OCI-LY1 (cell line): ENCODE results near the gene C18orf63.

Experiments used
- CTCF ChIP-seq: fragments of 200-600 bp; sonication (generic), shearing (Covaris generic); IDR thresholded peaks from 2 replicates; pipeline ENCODE4 v1.5.1; 2017; ENCODE audit warnings: mild to moderate bottlenecking, antibody characterized with exemption, low read length, moderate library complexity, mixed read lengths
- EZH2 ChIP-seq: fragments of 200-600 bp; sonication (generic), shearing (Covaris generic); IDR thresholded peaks from 2 replicates; pipeline ENCODE4 v1.8.0; 2017; ENCODE audit warnings: borderline replicate concordance, mixed run types, mild to moderate bottlenecking, antibody characterized with exemption, low read length, moderate library complexity, mixed read lengths

DNA sequence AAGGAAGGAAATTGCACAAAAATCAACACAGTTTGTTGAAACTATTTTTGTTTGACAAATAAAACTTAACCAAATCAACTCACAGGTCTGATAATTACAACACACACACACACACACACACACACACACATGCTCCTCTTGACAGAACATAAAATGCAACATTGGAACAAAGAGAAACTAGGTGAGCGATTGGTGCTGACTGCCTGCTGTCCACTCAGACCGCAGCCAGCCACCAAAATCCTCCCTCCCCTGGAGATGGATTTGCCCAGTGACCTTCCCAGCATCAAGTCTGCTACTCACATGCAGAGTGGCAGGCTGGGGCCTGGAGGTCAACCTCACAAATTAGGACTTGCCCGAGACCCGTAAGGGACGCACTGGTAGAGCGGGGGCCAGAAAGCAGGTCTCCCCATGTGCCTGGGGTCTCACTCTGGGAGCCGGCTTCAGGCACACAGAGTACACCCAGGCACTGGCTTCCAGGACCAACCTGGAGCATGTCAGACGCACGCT lies 80.1 kb downstream of the C18orf63 start:
- TF ChIP-seq CTCF (no peak), EZH2 (no peak)
